A549 (cell line): ENCODE measurements around the gene ZNF800.

Experiments
- BCL3 ChIP-seq: fragments of >200 bp; sonication (Bioruptor Twin); formaldehyde crosslinking; IDR thresholded peaks from 3 replicates; pipeline ENCODE4 v1.6.1; 2016
- CEBPB ChIP-seq, 2 experiments: fragments of >200 bp in 1 of 2; sonication (Bioruptor Twin) in 1 of 2; formaldehyde crosslinking in 1 of 2; IDR thresholded peaks; 2 replicates each; pipeline ENCODE4 v1.6.1; 2012 to 2016
- MAX ChIP-seq: IDR thresholded peaks from 2 replicates; pipeline ENCODE4 v1.6.1; 2012
- POLR2A ChIP-seq: IDR thresholded peaks from 2 replicates; pipeline ENCODE4 v1.6.1; 2012; ENCODE audit warnings: mild to moderate bottlenecking, low read length
- RAD21 ChIP-seq, 2 experiments: fragments of >200 bp in 1 of 2; sonication (Bioruptor Twin) in 1 of 2; formaldehyde crosslinking in 1 of 2; IDR thresholded peaks in 1 of 2; conservative IDR thresholded peaks in 1 of 2; 2 replicates in 1 of 2; 3 replicates in 1 of 2; pipeline ENCODE4 v1.6.1; 2012 to 2018; ENCODE audit warnings: inconsistent platforms in 1 of 2
- TF ChIP-seq, protein P1 (sequence below): fragments of >200 bp; sonication (Bioruptor Twin); formaldehyde crosslinking; IDR thresholded peaks from 3 replicates; pipeline ENCODE4 v1.5.1; 2016

DNA sequence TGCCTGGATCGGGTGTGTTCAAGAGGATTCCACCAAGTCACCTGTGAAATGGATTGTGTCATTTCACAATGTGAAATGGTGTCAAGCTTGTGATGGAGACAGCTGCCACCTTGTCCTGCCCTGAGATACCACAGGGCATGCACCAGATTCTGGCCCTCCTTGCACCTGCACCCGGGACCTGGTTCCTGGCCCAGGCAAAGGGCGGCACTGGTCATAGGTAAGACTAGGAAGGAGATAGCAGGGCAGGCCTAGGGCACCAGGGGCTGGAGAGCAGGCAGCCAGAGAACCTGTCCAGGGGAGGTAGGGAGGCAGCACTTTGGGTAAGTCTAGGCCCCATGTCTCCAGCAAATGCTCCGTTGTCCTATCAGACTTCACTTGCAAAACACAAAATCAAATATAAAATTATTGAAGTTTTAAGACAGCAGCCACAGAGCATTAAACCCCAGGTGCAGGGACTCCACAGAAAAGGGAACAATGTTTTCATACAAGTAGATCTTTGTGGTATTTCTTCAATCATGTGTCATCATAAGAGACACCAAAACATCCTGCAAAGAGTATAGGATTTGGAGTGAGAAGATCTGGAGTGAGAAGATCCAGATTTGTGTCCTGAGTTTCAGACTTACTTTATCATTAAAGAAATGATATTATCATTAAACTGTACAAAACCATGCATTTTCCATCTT is 22.7 kb upstream of the ZNF800 start:
- TF ChIP-seq, protein P1, sequence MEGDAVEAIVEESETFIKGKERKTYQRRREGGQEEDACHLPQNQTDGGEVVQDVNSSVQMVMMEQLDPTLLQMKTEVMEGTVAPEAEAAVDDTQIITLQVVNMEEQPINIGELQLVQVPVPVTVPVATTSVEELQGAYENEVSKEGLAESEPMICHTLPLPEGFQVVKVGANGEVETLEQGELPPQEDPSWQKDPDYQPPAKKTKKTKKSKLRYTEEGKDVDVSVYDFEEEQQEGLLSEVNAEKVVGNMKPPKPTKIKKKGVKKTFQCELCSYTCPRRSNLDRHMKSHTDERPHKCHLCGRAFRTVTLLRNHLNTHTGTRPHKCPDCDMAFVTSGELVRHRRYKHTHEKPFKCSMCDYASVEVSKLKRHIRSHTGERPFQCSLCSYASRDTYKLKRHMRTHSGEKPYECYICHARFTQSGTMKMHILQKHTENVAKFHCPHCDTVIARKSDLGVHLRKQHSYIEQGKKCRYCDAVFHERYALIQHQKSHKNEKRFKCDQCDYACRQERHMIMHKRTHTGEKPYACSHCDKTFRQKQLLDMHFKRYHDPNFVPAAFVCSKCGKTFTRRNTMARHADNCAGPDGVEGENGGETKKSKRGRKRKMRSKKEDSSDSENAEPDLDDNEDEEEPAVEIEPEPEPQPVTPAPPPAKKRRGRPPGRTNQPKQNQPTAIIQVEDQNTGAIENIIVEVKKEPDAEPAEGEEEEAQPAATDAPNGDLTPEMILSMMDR: no peak
- no peak for TF ChIP-seq CEBPB (IDR thresholded peaks at IDR 0.05)
- TF ChIP-seq BCL3: no peak
- no peak for TF ChIP-seq POLR2A
- TF ChIP-seq RAD21 (conservative IDR thresholded peaks at IDR 0.05 in 1 of 2, IDR thresholded peaks at IDR 0.05 in 1 of 2): no peak
- no peak for TF ChIP-seq MAX
